ENCODE measurements around the gene TMEM258. TPM values are rescaled to one million over a fixed set of nuclear protein-coding genes. Genes with fewer than 3 reads are reported as not detected.

The TMEM258 gene
- total RNA-seq, 1 donor from 2014 or later: 75.8 TPM

- no peak overlapping the region for H3K4me3 ChIP-seq (ENCODE audit: low read depth, low read length)
- H3K36me3 ChIP-seq (ENCODE audit: control insufficient read depth, insufficient read depth, low read length): peaks cover 4% of the 10 kb centered on the region
- no peak for TF ChIP-seq CTCF (IDR thresholded peaks at IDR 0.05; ENCODE audit: insufficient read depth, low read length, poor library complexity, severe bottlenecking)
- H3K27me3 ChIP-seq (ENCODE audit: control insufficient read depth, insufficient read depth, low read length): no peaks in the 10 kb centered on the region
- DNase-seq (ENCODE audit: low read depth): no peak
Measured at GRCh38 chr11:61783717-61784505, 8.5 kb downstream of the TMEM258 start.

GRCh38 chr11:61782841-61783240 is 9.6 kb downstream of the TMEM258 start:
- no peak for DNase-seq (ENCODE audit: low read depth)
- H3K27me3 ChIP-seq (ENCODE audit: control insufficient read depth, insufficient read depth, low read length): no peaks in the 10 kb centered on the region
- no peak for TF ChIP-seq CTCF (IDR thresholded peaks at IDR 0.05; ENCODE audit: insufficient read depth, low read length, poor library complexity, severe bottlenecking)
- H3K4me3 ChIP-seq (ENCODE audit: low read depth, low read length): no peak overlapping the region
- peaks cover 3% of the 10 kb centered on the region for H3K36me3 ChIP-seq (ENCODE audit: control insufficient read depth, insufficient read depth, low read length)

GRCh38 chr11:61782299-61782698 is 10.1 kb downstream of the TMEM258 start:
- H3K36me3 ChIP-seq (ENCODE audit: control insufficient read depth, insufficient read depth, low read length): peaks cover 3% of the 10 kb centered on the region
- H3K27me3 ChIP-seq (ENCODE audit: control insufficient read depth, insufficient read depth, low read length): no peaks in the 10 kb centered on the region
- no peak for DNase-seq (ENCODE audit: low read depth)
- H3K4me3 ChIP-seq (ENCODE audit: low read depth, low read length): no peak overlapping the region
- TF ChIP-seq CTCF (IDR thresholded peaks at IDR 0.05; ENCODE audit: insufficient read depth, low read length, poor library complexity, severe bottlenecking): no peak

GRCh38 chr11:61781585-61781984 is 10.8 kb downstream of the TMEM258 start:
- Histone ChIP-seq H3K27me3 (ENCODE audit: control insufficient read depth, insufficient read depth, low read length) (no peaks in the 10 kb centered on the region), H3K36me3 (ENCODE audit: control insufficient read depth, insufficient read depth, low read length) (peaks cover 1% of the 10 kb centered on the region), H3K4me3 (ENCODE audit: low read depth, low read length) (no peak overlapping the region)
- DNase-seq (ENCODE audit: low read depth): no peak
- no peak for TF ChIP-seq CTCF (IDR thresholded peaks at IDR 0.05; ENCODE audit: insufficient read depth, low read length, poor library complexity, severe bottlenecking)

- Histone ChIP-seq H3K36me3 (ENCODE audit: control insufficient read depth, insufficient read depth, low read length) (peaks cover 1% of the 10 kb centered on the region), H3K27me3 (ENCODE audit: control insufficient read depth, insufficient read depth, low read length) (no peaks in the 10 kb centered on the region), H3K4me3 (ENCODE audit: low read depth, low read length) (no peak overlapping the region)
- no peak for DNase-seq (ENCODE audit: low read depth)
- no peak for TF ChIP-seq CTCF (IDR thresholded peaks at IDR 0.05; ENCODE audit: insufficient read depth, low read length, poor library complexity, severe bottlenecking)
Measured at GRCh38 chr11:61780581-61781162, 11.7 kb downstream of the TMEM258 start.

All from kidney epithelial cell (primary cell).